GM21515 (cell line): ENCODE results near the gene FCMR.

Experiments
- ATAC-seq: cut with Tn5 transposase; IDR thresholded peaks from one replicate; pipeline ENCODE4 v1.9.1; 2021; ENCODE audit not compliant: unreplicated experiment

FCMR gene

DNA sequence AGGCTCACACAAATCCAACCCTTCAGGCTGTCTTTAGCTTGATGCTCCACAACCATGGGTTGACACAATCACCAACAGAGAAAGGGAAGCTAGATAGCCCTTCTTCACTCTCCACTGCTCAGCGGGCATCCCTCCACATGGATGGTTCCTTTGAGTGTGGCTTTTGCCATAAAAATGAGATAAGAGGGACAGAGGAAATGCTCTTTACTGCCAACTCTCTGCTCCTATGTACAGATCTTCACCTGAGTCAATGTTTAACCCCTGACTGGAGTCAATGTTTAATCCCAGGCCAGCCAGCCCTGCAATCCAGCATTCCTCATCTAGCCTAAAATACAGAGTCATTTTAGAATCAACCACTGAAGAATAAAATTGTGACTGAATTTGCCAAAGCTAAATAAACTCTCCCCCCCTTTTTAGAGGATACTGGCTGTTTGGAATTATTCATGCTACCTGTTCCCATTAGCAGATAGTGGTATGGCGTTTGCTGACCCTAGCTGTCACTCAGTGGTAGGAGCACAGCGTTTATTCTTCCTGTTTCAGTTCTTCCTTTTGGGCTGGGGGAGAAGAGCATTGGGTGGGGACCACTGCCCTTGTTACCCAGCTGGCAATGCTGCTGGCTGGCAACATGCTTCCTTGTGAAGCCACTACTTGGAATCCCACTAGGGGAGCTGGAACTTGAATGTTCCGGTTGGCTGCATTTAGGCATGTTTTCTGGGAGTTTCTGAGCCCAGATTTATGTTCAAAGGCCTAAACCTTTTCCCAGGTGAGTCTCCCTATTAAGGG is 29.8 kb upstream of the FCMR start:
- ATAC-seq = no peak

DNA sequence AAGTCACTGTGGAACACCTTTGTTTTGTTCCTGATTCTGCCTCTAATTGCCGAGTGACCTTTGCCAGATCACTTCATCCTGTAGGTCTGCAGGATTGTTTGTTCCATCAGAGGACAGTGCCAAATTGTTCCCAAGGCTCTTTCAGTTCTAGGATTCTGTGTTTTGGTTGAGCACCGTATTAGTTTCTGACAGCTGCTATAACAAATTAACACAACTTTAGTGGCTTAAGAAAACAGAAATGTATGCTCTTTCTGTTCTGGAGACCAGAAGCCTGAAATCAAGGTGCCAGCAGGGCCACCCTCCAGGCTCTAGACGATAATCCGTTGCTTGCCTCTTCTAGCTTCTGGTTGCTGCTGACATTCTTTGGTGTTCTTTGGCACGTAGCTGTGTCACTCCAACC is 27.9 kb upstream of the FCMR start:
- ATAC-seq = no peak

DNA sequence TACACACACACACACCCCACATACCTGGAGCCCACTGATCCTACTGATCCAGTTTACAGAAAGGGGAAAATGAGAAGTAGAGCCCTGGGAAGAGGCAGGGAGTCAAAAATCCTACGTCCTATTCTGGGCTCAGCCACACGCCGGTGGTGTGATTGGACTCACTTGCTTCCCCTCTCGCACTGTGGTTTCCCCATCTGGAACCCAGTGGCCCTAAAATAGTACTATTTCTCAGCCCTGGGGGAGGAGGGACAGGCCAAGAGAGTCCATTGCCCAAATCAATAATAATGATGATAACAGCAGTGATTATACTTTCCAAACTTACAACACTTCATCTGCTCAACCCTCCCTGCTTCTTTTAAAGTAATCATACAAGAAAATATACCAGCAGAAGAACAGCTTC is 27.5 kb upstream of the FCMR start:
- ATAC-seq = no peak

DNA sequence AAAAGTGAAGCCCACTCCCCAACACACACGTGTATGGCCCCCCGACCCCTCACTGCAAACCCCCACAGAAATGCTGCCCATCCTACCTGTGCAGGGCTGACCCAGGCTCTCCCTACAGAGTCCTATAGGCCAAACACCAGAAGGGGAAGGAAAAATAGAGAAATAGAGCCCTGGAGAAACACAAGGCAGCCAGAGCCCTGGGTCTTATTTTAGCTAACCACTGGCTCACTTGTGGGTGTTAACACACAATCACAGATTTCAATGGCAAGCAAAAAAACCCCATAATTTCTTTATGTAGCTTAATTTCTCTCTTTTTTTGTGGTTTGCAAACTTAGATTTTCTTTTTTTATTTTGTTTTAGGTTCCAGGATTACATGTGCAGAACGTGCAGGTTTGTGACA is 25.5 kb upstream of the FCMR start:
- ATAC-seq = no peak

DNA sequence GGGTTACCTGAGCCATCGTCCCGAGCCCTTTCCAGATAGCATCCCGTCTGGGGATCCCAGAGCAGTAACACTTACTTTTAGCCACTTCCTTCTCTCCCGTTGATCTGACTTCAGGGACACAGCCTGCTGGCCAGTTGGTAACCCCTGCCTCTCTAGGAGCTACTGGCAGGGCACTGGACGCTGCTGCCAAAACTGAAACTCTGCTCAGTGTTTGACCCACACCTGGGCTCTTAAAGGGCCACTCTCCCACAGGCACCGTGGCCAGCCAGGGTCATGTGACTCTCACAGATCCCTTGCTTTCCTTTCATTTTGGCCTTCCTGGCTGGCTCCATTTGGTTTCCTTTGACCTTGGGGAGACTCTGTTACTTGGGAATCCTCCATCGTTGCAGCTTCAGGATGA is 24.5 kb upstream of the FCMR start, which contains the start of gene PIGR:
PIGR (minus strand) TSS at position 206 of the 400 bp plus-strand sequence. CDS start 5,935 bp downstream, outside the sequence.
- no peak for ATAC-seq

DNA sequence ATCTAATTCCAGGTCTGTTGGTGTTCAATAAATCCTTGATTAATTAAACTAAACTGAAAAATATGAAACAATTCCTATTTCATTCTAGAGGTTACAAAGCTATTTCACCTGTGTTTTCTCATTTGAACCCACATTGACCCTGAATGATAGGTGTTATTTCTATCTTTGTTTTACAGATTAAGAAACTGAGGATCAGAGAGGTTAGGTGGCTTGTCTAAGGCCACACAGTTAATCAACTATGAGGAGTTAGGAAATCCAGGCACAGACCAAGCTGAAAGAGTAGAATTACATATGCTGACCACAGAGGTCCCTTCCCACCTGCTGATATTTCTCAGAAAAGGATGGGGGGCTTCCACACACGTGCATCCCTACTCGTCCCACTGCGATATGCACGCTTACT is 24.0 kb upstream of the FCMR start:
- ATAC-seq = no peak

DNA sequence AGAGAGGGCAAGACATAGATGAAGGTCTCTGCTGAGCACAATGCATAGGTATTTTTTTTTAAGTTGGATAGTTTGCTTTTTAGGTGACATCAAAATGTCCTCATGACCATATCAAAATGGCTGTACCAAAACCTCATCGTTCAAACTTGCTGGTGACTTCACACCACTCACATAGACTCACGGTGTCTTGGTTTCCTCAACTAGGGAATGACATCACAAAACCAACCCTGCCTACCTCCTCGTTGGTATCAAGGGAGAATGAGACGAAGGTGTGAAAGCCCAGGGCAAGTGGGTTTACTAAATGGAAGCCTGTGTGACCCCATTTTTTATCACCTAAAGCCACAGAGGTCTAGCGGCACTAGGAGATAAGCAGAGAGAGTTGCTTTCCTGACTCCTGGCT is 23.0 kb upstream of the FCMR start:
- ATAC-seq = no peak

DNA sequence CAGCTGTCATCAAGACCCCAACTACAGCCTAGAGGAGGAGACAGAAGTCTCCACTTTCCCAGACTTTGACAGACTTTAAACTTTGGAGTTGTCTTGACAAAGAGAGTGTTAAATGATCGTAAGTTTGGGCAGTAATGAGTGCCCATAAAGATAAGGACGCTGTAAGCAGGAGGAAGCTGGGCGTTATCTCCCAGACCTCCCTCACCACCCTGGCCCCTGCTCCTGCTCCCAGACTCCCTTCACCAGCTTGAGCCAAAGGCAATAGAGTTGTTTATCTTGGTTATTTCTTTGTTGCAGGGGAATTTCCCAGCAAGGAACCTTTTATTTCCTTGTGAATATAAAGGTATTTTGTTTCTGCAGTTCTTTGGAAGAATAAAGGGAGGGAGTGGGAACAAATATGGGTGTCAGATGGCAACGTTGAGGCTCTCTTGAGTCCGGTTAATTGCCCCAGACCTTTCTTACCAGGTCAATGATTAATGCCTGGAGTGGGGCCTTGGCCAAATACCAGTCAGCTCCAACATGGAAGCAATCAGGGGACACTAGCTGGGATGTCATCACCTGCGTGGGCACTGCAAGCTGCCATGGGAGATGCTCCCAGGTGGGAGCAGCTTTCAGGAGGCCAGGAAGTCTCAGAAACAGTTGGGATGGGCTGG is 20.2 kb upstream of the FCMR start:
- ATAC-seq = no peak

DNA sequence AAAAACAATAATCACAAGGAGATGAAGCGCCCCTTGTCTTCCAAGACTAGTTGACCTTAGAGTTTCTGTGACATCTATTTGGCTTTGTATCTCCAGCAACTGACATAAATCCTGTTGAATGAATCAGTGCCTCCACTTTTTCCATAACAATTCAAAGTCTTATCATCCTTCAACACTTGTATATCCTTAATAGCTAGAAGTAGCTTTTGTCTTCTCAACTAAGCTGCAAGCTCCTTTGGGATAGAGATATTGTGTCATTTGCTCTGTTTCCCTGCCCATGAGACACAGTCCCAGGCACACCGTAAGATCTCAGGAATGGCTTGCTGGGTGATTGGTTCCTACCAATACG is 18.8 kb upstream of the FCMR start:
- no peak for ATAC-seq

DNA sequence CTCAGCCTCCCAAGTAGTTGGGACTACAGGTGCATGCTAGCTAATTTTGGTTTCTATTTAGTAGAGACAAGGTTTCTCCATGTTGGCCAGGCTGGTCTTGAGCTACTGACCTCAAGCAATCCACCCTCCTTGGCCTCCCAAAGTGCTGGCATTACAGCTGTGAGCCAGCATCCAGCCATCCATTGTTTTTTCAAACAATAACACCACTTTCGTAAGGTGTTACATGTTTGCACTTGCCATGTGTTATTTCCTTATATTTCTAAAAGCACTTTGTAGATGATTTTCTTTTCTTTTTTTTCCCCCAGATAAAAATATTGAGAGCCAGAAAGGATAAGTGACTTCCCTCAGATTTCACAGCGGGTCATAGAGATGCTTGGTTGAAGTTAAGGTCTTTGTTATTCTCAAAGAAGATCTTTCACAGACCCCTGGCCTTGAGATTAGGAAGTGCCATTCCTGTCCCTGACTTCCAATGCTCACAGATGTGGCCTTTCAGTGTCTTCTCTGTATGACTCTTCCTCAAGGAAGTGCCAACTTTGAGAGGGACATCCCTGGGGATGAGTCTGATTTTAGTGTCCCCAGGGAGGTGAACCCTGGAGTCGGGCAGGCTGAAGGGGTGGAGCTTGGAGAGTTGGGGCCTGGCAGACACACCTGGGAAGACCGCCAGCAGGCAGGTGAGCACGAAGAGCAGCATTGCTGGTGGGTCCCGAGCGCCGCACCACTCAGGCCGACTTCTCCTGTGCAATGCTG is 18.3 kb upstream of the FCMR start:
- no peak for ATAC-seq

DNA sequence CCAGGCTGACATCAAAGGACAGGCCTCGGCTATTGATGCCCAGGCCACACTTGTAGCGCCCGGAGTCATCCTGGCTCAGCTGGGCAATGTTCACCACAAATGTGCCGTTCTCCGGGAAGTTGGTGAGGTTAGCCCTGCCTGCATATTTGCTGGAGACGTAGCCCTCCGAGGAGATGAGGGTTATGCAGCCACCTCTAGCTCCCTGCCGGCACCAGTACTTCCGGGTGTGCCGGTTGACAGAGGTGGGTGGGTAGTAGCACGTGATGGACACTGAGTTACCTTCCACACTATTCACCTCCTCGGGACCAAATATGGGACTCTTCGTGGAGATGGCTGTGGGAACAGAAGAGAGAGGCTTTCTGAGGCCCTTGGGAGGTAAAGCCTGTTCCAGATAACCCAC is 17.4 kb upstream of the FCMR start:
- ATAC-seq = no peak

DNA sequence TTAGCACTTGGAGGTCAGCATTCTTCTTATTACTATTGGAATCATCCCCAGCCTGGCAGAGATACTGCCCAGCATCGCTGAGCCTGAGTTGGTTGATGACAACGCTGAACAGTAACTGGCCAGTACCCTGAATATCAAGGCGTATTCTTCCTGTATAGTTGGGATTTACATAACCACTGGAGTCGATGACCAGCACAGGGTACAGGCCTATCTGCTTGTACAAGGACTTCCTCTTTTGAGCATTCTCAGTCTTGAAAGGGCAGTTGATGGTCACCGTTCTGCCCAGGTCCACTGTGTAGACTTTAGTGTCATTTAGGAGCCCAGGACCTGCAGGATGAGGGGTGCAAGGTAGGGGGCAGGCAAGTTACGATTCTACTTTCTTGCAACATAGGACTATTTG is 15.7 kb upstream of the FCMR start:
- no peak for ATAC-seq

DNA sequence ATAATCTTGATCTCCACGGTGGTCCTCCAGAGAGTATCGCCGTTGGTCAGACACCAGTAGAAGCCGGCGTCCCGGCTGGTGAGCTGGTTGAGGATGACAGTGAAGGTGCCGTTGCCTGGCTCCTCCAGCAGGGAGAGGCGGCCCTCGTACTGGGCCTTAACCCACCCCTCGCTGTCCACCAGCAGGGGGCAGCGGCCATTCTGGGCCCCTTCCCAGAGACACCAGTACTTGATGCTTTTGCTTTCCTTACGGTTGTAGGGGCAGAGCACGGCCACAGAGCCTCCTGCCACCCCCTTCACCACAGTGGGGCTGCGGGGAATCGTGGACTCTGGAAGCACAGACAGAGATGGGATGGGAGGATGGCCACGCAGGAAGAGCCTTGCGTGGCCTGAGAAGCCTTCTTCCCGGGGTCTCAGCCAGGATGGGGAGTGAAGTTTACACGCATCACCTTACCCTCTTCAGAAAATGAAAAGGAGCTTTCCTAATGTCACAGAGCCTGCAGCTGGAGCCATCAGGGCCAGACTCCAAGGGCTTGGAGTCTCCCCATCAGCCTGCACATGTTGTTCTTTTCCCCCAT is 13.8 kb upstream of the FCMR start:
- ATAC-seq = no peak

DNA sequence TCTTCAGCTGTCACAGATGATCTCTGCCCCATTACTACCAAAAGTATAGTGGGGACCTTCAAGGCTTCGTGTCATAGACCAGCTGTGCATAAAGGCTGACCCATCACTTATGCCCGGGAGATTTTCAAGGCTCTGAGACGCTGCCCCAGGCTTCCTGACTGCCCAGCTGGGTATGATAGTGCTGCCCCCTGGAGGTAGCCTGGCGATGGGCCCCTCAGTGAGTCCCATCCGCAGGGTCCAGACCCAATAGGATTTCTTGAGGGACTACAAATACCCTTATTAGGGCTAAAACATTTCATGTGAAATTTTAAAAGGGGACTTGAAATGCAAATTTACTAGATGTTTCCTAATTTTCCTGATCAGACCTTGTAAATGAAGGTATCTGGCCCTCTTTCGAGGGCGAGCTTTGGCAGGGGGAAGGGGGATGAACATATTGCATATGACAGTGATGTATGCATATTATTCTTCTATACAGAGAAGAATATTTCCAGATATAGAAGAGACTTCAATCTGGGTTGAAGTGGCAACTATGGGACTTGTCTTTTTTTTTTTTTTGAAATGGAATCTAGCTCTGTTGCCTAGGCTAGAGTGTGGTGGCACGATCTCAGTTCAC is 11.7 kb upstream of the FCMR start:
- ATAC-seq = no peak

DNA sequence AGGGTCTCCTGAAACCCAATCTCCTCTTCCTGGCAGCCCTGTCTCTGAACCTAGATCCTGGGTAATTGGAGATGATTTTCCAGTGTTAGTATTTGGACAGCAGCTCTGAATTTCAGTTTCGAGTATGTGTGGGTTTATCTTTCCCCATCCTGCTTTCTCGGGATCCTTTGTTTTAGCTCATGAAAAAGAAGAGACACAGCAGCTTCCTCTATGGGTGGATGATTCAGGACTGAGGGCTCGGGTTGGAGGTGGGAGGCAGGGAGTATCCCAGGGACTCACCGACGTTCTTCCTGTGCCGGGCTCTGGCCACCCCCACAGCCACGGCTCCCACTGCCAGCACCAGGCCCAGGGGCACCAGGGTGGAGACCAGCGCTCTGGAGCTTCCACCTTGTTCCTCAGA is 10.4 kb upstream of the FCMR start:
- ATAC-seq = no peak

DNA sequence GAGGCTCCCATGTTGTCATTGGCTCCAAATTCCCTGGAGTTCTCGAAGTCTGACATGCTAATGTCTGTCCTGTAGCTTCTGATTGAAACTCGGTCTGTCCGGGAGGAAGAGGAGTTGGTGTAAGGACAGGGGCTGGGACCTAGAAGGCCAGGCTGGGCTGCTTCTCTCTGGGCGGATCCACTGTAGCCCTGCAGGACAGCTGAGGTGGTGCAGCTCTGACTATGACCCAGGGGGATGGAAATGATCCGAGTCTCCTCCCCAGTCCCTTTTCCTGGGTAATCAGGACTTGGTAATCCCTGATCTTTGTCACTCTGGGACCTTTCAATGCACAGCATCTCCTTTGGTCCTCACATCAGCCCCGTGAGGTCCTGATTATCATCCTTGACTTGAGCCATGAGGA is 10.0 kb upstream of the FCMR start:
- ATAC-seq = no peak

DNA sequence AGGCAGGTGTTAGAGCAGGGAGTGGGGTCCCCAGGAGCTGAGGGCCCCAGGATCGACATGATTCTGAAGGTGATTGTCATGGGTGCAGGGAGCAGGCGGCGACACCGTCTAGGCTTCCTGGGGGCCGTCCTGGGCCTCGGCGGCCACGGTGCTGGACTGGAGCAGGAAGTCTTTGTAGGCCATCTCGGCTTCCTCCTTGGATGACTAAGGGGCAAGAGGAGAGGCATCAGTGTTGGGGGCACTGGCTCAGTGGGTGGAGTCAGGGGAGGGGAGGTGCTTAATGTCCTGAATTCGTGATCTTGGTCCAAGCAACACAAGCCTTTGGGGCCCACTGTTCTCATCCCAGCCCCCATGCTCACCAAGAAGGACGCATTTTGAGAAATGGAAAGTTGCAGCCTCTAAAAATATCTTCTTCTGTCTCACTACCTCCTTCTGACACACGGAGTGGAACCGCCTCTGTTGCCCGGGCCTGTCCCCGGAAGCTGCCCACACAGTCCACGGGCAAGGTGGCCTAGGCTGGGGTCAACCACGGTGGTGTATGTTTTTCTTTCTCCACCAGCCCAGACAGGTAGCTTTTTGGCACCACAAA is 8.6 kb upstream of the FCMR start:
- peak; percentile 61 for ATAC-seq

DNA sequence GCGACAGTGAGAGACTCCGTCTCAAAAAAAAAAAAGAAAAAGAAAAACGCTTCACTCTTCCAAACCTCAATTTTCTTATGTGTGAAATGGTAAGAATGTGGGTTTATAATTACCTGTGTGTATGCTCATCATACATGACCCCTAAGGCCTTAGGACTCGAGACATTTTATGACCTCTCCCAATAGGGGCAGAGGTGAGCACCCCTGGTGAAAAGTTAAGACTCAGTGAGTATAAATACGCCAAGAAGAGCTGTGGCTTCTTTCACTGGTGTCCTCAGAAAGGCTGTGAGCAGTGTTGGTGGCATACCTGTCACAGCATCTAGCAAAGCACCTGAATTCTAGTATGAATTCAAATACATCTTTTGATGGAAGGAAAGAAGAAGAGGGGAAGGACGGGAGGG is 7.8 kb upstream of the FCMR start:
- ATAC-seq = no peak

DNA sequence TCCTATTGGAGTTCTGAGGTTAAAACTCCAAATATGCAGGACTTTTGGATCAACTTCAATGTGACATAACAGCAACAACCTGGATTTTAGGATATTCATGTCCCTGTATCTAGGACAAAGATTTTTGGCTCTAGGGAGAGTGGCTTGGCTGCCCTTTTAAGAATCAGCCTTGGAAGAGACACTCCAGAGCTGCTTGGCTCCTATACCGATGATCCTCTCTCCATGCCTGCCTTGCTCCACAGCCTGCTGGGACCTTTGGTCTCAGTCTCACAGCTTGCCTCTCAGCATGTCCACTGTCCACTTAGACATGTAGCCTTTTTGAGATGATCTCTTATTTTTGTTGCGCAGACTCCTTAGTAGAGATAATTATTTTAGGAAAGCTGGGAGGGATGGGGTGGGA is 4.5 kb upstream of the FCMR start:
- ATAC-seq = no peak

DNA sequence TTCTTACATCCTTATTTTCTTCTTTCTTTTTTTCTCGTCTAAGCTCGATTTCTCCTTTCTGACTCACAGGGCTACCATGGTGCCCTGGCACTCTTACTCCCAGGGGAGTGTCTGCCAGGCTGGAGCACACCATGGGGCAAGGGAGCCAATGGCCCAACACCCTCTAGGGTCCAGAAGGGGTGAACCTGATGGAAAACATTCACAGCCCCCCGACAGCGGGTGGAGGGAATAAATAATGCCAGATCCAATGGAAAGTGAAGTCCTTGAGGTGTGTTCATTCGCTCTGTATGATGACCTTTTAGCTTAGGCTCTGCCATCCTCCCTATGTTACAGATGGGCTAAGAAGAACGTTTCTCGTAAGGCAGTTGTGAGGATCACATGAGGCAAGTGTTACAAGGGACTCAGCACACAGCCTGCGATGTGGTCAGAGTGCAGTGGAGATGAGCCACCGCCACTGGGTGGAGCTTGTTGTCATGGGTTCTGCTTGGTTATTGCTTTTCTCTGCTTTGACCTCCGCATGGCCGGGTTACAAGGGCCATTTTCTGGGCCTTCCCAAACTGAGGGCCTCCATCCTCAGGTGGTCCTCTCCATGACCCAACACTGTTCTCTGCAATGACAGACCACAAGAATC is 3.5 kb upstream of the FCMR start:
- peak; percentile 54 for ATAC-seq
